T-helper 9 cell (primary cell): ENCODE data around the gene TACR1.

ENCODE experiments used
- DNase-seq: peaks from one replicate; pipeline ENCODE4 v3.0.0-alpha.2; 2020

The TACR1 gene

DNA sequence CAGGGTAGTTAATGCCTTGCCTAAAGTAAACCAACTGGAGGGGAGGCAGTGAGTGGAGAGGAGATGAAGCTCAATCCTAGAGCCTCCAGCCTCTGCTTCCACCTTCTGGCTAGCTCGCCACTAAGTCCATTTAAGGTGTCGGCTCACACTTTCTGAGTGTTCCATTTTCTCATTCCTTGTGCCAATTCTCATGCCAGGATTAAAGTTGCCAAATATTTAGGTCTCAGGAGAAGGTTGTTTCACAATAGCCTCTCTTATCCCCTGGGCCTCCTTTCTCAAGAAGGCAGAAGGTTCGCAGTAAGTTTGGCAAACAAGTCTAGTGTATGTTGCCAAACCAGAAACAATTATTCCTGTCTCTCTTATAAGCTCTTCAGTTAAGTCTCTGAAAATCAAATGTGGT, 57.2 kb downstream of the TACR1 start:
- no peak for DNase-seq

DNA sequence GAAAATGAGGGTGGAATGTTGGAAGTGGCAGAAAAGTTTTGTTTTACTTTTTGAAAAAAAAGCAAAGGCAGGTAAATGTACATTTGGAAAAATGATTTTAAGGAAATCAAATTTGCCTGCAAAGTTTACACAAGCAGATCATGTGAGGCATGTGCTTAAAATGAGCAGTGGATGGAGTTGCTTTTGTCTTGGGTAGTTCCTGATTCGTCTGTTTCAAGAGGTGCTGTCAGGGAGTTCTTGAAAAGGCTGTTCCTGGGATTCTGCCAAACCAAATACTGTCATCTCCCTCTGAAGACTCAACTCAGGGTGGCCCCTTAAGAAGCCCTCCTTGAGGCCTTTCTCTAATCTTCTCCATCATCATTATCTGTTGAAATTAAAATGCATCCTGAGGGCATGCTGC, 59.0 kb downstream of the TACR1 start:
- DNase-seq = no peak

- no peak for DNase-seq
Observed at GRCh38 chr2:75139171-75139570, 60.1 kb downstream of the TACR1 start.

- no peak for DNase-seq
Observed at GRCh38 chr2:75138528-75138927, 60.8 kb downstream of the TACR1 start.

- no peak for DNase-seq
Observed at GRCh38 chr2:75135776-75136400, 63.4 kb downstream of the TACR1 start.

- no peak for DNase-seq
Observed at GRCh38 chr2:75134860-75135259, 64.5 kb downstream of the TACR1 start.

- DNase-seq = no peak
Observed at GRCh38 chr2:75133621-75134570, 65.4 kb downstream of the TACR1 start.

- DNase-seq = no peak
Observed at GRCh38 chr2:75130171-75130570, 69.1 kb downstream of the TACR1 start.

- DNase-seq = no peak
Observed at GRCh38 chr2:75123876-75124275, 75.4 kb downstream of the TACR1 start.

DNA sequence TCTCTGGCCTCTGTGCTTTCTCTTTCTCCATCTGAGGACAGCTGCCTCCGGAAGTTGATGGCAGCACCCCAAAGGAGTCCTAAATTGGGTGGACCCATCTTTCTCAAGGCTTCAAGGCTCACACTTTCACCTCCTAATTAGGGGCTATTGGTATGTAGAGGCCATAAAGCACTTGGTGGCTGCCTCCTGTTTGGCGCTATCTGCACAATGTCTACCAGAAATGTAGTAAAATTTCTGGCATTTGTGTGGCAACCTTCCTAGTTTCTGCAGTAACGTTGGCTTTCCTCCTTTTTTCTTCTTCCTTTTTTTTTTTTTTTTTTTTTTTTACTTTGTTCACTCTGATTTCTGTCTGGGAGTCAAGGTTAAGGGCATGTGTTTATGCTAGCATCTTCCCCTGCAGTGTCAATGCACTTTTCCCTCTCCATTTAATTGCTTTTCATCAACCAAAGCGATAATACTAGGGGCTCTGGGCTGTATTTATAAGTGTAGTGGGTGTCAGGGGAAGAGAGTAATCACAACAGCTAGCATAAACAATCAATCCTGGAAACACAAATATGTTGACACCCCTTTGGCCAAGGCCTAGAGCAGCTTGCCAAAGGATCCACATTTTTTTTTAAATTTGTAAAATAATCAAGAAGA, 86.0 kb downstream of the TACR1 start:
- DNase-seq = no peak

- DNase-seq = no peak
Observed at GRCh38 chr2:75108937-75109482, 90.3 kb downstream of the TACR1 start.

GRCh38 chr2:75102011-75102410, 97.3 kb downstream of the TACR1 start:
- no peak for DNase-seq

DNA sequence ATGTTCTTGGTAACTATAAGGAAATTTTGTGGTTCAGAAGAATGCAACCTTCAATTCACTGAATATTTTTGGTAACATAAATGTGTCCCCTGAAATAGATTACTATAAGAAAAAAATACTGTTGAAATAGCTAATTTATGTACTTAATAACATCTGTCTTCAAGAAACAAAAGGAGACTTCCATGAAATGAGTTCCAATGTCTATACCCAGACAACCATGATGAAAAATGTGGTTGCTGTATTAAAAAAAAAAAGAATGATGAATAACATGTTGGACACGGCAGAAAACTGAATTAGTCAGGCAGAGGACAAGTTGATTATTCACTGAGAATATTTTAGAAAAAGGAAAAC, 98.5 kb downstream of the TACR1 start:
- no peak for DNase-seq

GRCh38 chr2:75100011-75100800, 99.1 kb downstream of the TACR1 start:
- no peak for DNase-seq

- DNase-seq = no peak
Observed at GRCh38 chr2:75099521-75099922, 99.8 kb downstream of the TACR1 start.

GRCh38 chr2:75098856-75099255, 100.5 kb downstream of the TACR1 start:
- DNase-seq = no peak

DNA sequence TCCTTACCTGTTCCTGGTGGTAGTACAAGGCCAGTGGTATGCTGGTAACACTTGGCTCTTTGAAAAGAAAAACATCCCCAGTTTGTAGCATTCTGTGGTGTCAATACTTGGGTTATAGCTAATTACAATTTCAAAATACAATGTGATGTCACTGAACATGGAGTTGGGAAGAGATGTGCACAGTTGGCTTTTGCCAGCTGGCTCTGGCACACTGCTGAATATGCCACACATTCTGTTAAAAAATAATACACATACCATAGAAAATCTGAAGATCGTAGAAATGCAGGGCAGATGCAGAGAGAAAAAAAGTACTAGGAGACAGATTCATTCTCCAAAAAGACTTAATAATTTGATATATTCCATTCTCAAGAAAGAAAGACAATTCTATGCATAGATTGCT, 101.5 kb downstream of the TACR1 start:
- DNase-seq = no peak

GRCh38 chr2:75094405-75094804, 104.9 kb downstream of the TACR1 start:
- DNase-seq = no peak

- DNase-seq = no peak
Observed at GRCh38 chr2:75090770-75091515, 108.4 kb downstream of the TACR1 start.

- no peak for DNase-seq
Observed at GRCh38 chr2:75089471-75089870, 109.8 kb downstream of the TACR1 start.

- DNase-seq = no peak
Observed at GRCh38 chr2:75088791-75089190, 110.5 kb downstream of the TACR1 start.

DNA sequence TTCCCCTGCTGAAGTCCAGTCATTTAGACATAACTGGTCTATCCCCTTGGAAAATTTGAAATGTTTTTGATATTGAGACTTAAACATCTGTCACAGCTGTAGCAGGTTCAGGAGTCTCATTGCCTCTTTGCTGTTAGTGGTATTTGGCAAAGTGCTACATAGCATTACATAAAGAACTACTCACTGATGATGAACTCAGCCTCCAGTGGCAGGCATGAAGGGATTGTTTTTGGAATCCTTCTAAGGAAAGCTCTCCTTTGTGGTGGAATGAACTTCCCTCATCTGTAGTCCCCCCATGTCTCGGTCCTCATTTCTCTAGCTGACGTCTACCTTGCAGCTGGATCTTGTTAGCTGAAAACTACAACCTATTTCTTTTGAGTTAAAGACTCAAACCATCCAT, 111.6 kb downstream of the TACR1 start:
- no peak for DNase-seq
